HCT116 (cell line): ENCODE results near the gene TELO2. TPM values are rescaled to one million over a fixed set of nuclear protein-coding genes. Genes with fewer than 3 reads are reported as not detected.

Experiments used
- ATAC-seq: fragments of 200-7000 bp; cut with Tn5 transposase; 2 replicates; pipeline ENCODE4 v1.9.1; 2020; ENCODE audit warnings: mild to moderate bottlenecking, moderate library complexity
- BruUV-seq: library from RNA; stranded (reverse); fragments of 400-500 nt; replicated peaks from 2 replicates; lab custom pipeline; 2021; lab: Mats Ljungman, UMichigan
- CTCF ChIA-PET: fragments of 300-600 bp; sonication (Branson Sonifier 250); formaldehyde crosslinking; loops from one replicate; lab custom pipeline; 2021; ENCODE audit warnings: antibody characterized with exemption; lab: Charles Lee
- POLR2A ChIA-PET: fragments of 300-600, 350-600 bp; sonication (Branson Sonifier 250); formaldehyde crosslinking; loops from one replicate; lab custom pipeline; 2021; ENCODE audit warnings: antibody characterized with exemption; lab: Charles Lee
- RAD21 ChIA-PET, 2 experiments: fragments of 300-600 bp; sonication (Branson Sonifier 250); formaldehyde crosslinking; loops; one replicate each; lab custom pipeline; 2023; ENCODE audit warnings: low total read pairs in 2 of 2; ENCODE audit not compliant: uncharacterized antibody in 2 of 2, unreplicated experiment in 2 of 2, low non-redundant PET in 1 of 2; lab: Charles Lee
- DNase-seq: peaks from one replicate; pipeline ENCODE4 v3.0.0-alpha.2; 2010; ENCODE audit warnings: low read depth, low spot score
- H2AFZ ChIP-seq: fragments of 200-600 bp; shearing (Covaris generic), sonication (generic); 2 replicates; pipeline ENCODE4 v1.6.1; 2017; ENCODE audit warnings: low read depth, mixed run types, mixed read lengths, antibody characterized with exemption, low read length; ENCODE audit not compliant: poor library complexity, severe bottlenecking
- H3K27ac ChIP-seq: 2 replicates; pipeline ENCODE4 v1.5.1; 2012; ENCODE audit warnings: low read depth, low read length
- H3K27me3 ChIP-seq: fragments of 200-600 bp; sonication (generic); 2 replicates; pipeline ENCODE4 v1.6.1; 2016; ENCODE audit warnings: mixed run types, low read length, mixed read lengths; ENCODE audit not compliant: insufficient read depth
- H3K36me3 ChIP-seq, 2 experiments: fragments of 200-500 bp in 1 of 2; fragments of 200-600 bp in 1 of 2; sonication (Bioruptor generic) in 1 of 2; sonication (generic) in 1 of 2; 2 replicates each; pipeline versions ENCODE4 v1.5.1 to v1.6.1; 2014 to 2016; ENCODE audit warnings: low read length in 2 of 2, inconsistent platforms in 1 of 2, mixed read lengths in 1 of 2, mixed run types in 1 of 2; ENCODE audit not compliant: insufficient read depth in 2 of 2, control insufficient read depth in 1 of 2
- H3K4me1 ChIP-seq, 2 experiments: fragments of 200-600 bp in 1 of 2; sonication (generic) in 1 of 2; 2 replicates each; pipeline versions ENCODE4 v1.5.1 to v1.6.1; 2012 to 2017; ENCODE audit warnings: low read length in 2 of 2, inconsistent platforms in 1 of 2, mild to moderate bottlenecking in 1 of 2, mixed read lengths in 1 of 2, mixed run types in 1 of 2, moderate library complexity in 1 of 2; ENCODE audit not compliant: insufficient read depth in 2 of 2, control insufficient read depth in 1 of 2
- H3K4me2 ChIP-seq: fragments of 200-600 bp; sonication (generic); 2 replicates; pipeline ENCODE4 v1.6.1; 2017; ENCODE audit warnings: mixed run types, low read length, mixed read lengths
- H3K4me3 ChIP-seq, 2 experiments: fragments of 200-600 bp in 1 of 2; sonication (generic) in 1 of 2; replicated peaks in 1 of 2; 2 replicates each; pipeline ENCODE4 v1.5.1; 2011 to 2016; ENCODE audit warnings: low read length in 2 of 2, control low read depth in 1 of 2, low read depth in 1 of 2, mild to moderate bottlenecking in 1 of 2, mixed read lengths in 1 of 2, mixed run types in 1 of 2
- H3K79me2 ChIP-seq: fragments of 200-600 bp; sonication (generic); 2 replicates; pipeline ENCODE4 v1.6.1; 2017; ENCODE audit warnings: mild to moderate bottlenecking, mixed run types, low read length, moderate library complexity, mixed read lengths; ENCODE audit not compliant: insufficient read depth
- H3K9ac ChIP-seq: fragments of 200-600 bp; sonication (generic); 2 replicates; pipeline ENCODE4 v1.6.1; 2016; ENCODE audit warnings: low read length, mixed read lengths
- H3K9me2 ChIP-seq: fragments of 200-600 bp; sonication (generic), shearing (Covaris generic); 2 replicates; pipeline ENCODE4 v1.6.1; 2017; ENCODE audit warnings: mixed run types, mild to moderate bottlenecking, moderate library complexity; ENCODE audit not compliant: insufficient read depth
- H3K9me3 ChIP-seq, 2 experiments: fragments of 200-500 bp in 1 of 2; fragments of 200-600 bp in 1 of 2; sonication (Bioruptor generic) in 1 of 2; sonication (generic) in 1 of 2; 2 replicates each; pipeline ENCODE4 v1.6.1; 2014 to 2017; ENCODE audit warnings: low read length in 2 of 2, mixed read lengths in 2 of 2, inconsistent platforms in 1 of 2, low read depth in 1 of 2, mild to moderate bottlenecking in 1 of 2, mixed run types in 1 of 2, moderate library complexity in 1 of 2; ENCODE audit not compliant: control insufficient read depth in 1 of 2, insufficient read depth in 1 of 2
- H4K20me1 ChIP-seq: fragments of 200-600 bp; sonication (generic), shearing (Covaris generic); 2 replicates; pipeline ENCODE4 v1.6.1; 2017; ENCODE audit warnings: mixed run types, mild to moderate bottlenecking, moderate library complexity; ENCODE audit not compliant: insufficient read depth
- POLR2A ChIP-seq: IDR thresholded peaks from 2 replicates; pipeline ENCODE4 v1.7.0; 2011; ENCODE audit warnings: borderline replicate concordance; ENCODE audit not compliant: insufficient read depth, insufficient read length; ENCODE audit errors: extremely low read depth
- POLR2AphosphoS5 ChIP-seq: IDR thresholded peaks from 2 replicates; pipeline ENCODE4 v1.6.1; 2011; ENCODE audit warnings: mild to moderate bottlenecking, low read depth, low read length, moderate library complexity
- RAD21 ChIP-seq: IDR thresholded peaks from 2 replicates; pipeline ENCODE4 v1.6.1; 2012; ENCODE audit warnings: low read depth, mild to moderate bottlenecking
- SRF ChIP-seq: IDR thresholded peaks from 2 replicates; pipeline ENCODE4 v1.6.1; 2012; ENCODE audit warnings: low read depth
- intact Hi-C: fragments of 100-400 bp; cut with micrococcal nuclease; formaldehyde crosslinking; loops from 2 replicates; pipeline ENCODE4 v1.10.0; 2022
- total RNA-seq: library from RNA; stranded (reverse); gene quantifications from one replicate; pipeline ENCODE4 v1.2.1, GENCODE V29; 2021; ENCODE audit not compliant: unreplicated experiment
- TF ChIP-seq, protein P1 (sequence below): IDR thresholded peaks from 2 replicates; pipeline ENCODE4 v1.6.1; 2012
- TF ChIP-seq, protein P2 (sequence below), 3 experiments: fragments of 200-600 bp in 1 of 3; sonication (generic) in 1 of 3; IDR thresholded peaks in 2 of 3; conservative IDR thresholded peaks in 1 of 3; 2 replicates each; pipeline ENCODE4 v1.5.1; 2012 to 2017; ENCODE audit warnings: low read depth in 2 of 3, low read length in 2 of 3, antibody characterized with exemption in 1 of 3, borderline replicate concordance in 1 of 3, control low read depth in 1 of 3, mild to moderate bottlenecking in 1 of 3, mixed read lengths in 1 of 3, mixed run types in 1 of 3, moderate library complexity in 1 of 3; ENCODE audit not compliant: insufficient read depth in 1 of 3

The TELO2 gene
- total RNA-seq, 1 experiment from 2014 or later = 74.3 TPM

DNA sequence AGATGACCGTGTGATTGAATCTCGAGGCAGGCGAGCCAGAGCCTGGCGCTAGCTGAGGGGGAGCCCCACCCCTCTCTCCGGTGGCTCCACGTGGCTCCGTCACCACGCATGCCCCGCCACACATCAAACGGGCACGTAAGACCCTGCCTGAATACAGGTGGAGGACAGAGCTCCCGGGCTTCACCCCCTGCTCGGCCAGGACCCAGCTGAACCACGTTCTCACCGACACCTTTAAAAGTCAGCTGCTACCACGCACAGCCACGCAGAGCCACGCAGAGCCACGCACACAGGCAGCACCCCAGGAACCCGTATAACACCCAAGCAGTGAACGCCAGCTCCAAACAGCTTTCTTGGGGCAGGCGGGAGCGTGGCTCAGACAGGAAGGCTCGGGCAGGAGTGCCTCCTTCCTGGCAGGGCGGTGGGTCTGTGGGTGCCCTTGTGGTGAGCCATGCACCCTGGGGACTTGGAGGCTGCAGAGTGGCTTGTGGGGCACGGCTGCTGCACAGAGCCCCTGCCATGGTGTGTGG lies 44.7 kb downstream of the TELO2 start:
- DNase-seq (no peak), ATAC-seq (no peak)
- POLR2A ChIA-PET = interaction anchor here (0.6 kb wide), 1 partner anchor 40 kb away, joined by 3 read pairs; no protein-coding TSS in a partner anchor
- H3K4me3 ChIP-seq = no peak overlapping the region
- intact Hi-C loops = no loop called here
- no peak overlapping the region for H3K4me2 ChIP-seq
- H3K9me3 ChIP-seq = no peaks in the 10 kb centered on the region
- no peaks in the 10 kb centered on the region for H3K79me2 ChIP-seq
- no peak overlapping the region for H2AFZ ChIP-seq
- TF ChIP-seq, protein P1, sequence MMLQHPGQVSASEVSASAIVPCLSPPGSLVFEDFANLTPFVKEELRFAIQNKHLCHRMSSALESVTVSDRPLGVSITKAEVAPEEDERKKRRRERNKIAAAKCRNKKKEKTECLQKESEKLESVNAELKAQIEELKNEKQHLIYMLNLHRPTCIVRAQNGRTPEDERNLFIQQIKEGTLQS = no peak
- no peak overlapping the region for H3K9ac ChIP-seq
- H4K20me1 ChIP-seq = no peaks in the 10 kb centered on the region
- no peak overlapping the region for H3K27ac ChIP-seq
- H3K4me1 ChIP-seq = peaks cover 9 to 13% of the 10 kb centered on the region in 2 experiments
- H3K36me3 ChIP-seq = no peaks in the 10 kb centered on the region
- BruUV-seq = no TSS peak
- CTCF ChIA-PET = no interaction called here
- H3K9me2 ChIP-seq = no peaks in the 10 kb centered on the region
- H3K27me3 ChIP-seq = no peaks in the 10 kb centered on the region
- RAD21 ChIA-PET = no interaction called here

DNA sequence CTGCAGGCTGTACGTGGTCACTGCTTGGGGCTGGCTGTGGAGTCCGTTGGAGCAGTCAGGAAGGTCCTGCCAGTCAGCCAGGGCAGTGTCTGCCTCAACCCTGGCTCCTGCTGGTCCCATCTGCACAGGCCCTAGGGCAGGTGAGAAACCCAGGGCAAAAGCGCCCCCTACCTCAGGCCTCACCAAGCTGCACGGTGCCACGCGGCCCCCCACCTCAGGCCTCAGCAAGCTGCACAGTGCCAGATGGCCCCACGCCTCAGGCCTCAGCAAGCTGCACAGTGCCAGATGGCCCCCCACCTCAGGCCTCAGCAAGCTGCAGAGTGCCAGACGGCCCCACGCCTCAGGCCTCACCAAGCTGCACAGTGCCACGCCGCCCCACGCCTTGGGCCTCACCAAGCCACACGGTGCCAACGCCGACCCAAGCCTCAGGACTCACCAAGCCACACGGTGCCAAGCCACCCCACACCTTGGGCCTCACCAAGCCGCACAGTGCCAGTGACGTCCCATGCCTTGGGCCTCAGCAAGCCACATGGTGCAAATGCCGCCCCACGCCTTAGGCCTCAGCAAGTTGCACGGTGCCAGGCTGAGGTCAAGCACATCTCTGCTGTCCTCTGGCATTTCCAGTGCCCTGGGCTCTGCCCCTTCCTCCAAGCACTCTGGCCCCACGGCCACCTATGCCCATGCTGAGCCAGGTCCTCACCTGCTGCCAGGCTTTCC lies 45.8 kb downstream of the TELO2 start:
- ATAC-seq (peak; percentile 25; the same call in 1 of the 2 replicates), DNase-seq (no peak)
- TF ChIP-seq SRF (no peak), POLR2AphosphoS5 (no peak), RAD21 (peak; percentile 35; the same call in 1 of the 2 replicates), POLR2A (no peak)
- TF ChIP-seq, protein P2, sequence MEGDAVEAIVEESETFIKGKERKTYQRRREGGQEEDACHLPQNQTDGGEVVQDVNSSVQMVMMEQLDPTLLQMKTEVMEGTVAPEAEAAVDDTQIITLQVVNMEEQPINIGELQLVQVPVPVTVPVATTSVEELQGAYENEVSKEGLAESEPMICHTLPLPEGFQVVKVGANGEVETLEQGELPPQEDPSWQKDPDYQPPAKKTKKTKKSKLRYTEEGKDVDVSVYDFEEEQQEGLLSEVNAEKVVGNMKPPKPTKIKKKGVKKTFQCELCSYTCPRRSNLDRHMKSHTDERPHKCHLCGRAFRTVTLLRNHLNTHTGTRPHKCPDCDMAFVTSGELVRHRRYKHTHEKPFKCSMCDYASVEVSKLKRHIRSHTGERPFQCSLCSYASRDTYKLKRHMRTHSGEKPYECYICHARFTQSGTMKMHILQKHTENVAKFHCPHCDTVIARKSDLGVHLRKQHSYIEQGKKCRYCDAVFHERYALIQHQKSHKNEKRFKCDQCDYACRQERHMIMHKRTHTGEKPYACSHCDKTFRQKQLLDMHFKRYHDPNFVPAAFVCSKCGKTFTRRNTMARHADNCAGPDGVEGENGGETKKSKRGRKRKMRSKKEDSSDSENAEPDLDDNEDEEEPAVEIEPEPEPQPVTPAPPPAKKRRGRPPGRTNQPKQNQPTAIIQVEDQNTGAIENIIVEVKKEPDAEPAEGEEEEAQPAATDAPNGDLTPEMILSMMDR (IDR thresholded peaks at IDR 0.05 in 2 of 3, conservative IDR thresholded peaks at IDR 0.05 in 1 of 3; ENCODE audit: borderline replicate concordance in 1 of 3, insufficient read depth in 1 of 3, low read depth in 2 of 3, low read length in 2 of 3) = 0 out of 6 replicates have a peak, but pooled peaks of 2 of the 3 experiments have one; percentile 4 to 13
- TF ChIP-seq, protein P1 = no peak
- Histone ChIP-seq H3K36me3 (no peaks in the 10 kb centered on the region), H3K27ac (no peak overlapping the region), H4K20me1 (no peaks in the 10 kb centered on the region), H3K27me3 (no peaks in the 10 kb centered on the region), H3K79me2 (no peaks in the 10 kb centered on the region), H3K4me2 (no peak overlapping the region), H3K9ac (no peak overlapping the region), H3K4me3 (no peak overlapping the region), H3K4me1 (peaks cover 19 to 25% of the 10 kb centered on the region in 2 experiments), H3K9me2 (no peaks in the 10 kb centered on the region), H3K9me3 (no peaks in the 10 kb centered on the region), H2AFZ (no peak overlapping the region)
- no TSS peak for BruUV-seq
- ChIA-PET CTCF (interaction anchor here (0.9 kb wide), 1 partner anchor 176 kb away, joined by 3 read pairs; no protein-coding TSS in a partner anchor), RAD21 (no interaction called here), POLR2A (no interaction called here)
- intact Hi-C loops = no loop called here
